ENCODE data around the gene BST2.

Gene BST2

DNA sequence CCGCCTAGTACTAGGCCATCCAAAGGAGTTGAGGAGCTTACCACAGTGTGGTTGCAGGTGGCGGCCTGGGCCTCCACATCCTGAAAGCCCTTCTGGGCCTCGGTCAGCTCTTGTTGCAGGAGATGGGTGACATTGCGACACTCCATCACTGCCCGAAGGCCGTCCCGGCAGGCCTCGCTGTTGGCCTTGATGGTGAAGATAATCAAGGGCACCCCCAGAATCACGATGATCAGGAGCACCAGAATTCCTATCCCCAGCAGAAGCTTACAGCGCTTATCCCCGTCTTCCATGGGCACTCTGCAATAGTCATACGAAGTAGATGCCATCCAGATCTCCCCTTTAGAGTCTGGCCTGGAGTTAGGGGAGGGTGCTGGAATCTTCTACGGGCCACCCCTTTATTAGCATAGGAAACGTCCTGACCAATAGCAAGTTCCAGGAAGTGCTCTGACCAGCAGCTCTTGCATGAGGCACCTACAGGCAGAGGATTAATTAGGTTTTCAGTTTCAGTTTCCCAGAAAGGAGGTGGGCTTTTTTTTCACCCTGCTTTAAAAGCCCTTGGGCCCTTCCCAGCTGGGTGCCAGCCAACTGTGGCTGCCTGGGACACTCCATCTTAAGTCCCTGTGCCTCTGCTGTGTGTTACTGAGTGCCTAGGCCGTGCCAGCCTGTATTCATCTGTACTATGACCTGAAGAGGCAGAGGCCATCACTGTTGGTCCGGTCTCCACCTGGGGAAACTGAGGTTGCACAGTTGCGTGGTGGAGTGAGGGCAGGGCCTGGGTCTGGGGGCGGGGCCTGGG lies at the start of gene BST2:
TSS of gene BST2 (minus strand) at position 381 of the 796 bp plus-strand sequence. CDS start at position 326, 55 bp downstream.
- TF ChIP-seq, protein P1, sequence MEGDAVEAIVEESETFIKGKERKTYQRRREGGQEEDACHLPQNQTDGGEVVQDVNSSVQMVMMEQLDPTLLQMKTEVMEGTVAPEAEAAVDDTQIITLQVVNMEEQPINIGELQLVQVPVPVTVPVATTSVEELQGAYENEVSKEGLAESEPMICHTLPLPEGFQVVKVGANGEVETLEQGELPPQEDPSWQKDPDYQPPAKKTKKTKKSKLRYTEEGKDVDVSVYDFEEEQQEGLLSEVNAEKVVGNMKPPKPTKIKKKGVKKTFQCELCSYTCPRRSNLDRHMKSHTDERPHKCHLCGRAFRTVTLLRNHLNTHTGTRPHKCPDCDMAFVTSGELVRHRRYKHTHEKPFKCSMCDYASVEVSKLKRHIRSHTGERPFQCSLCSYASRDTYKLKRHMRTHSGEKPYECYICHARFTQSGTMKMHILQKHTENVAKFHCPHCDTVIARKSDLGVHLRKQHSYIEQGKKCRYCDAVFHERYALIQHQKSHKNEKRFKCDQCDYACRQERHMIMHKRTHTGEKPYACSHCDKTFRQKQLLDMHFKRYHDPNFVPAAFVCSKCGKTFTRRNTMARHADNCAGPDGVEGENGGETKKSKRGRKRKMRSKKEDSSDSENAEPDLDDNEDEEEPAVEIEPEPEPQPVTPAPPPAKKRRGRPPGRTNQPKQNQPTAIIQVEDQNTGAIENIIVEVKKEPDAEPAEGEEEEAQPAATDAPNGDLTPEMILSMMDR (IDR thresholded peaks at IDR 0.05), result no peak
- peak within 1 kb of the TSS; percentile 69 for H3K27ac ChIP-seq
- no peaks in the 10 kb centered on the region for H3K4me1 ChIP-seq
- no peaks in the 10 kb centered on the region for H3K27me3 ChIP-seq (ENCODE audit: control insufficient read depth, insufficient read depth, low read length)
- H3K9ac ChIP-seq, result no peak within 1 kb of the TSS
- peak within 1 kb of the TSS; percentile 36 for H3K4me3 ChIP-seq (ENCODE audit: low read depth, low read length)
- H3K36me3 ChIP-seq (ENCODE audit: control insufficient read depth, insufficient read depth, low read length), result no peaks in the 10 kb centered on the region
- H3K79me2 ChIP-seq, result no peaks in the 10 kb centered on the region
- H2AFZ ChIP-seq, result no peak within 1 kb of the TSS
- peak within 1 kb of the TSS; percentile 30 for H3K4me2 ChIP-seq (ENCODE audit: low read length)
- no peaks in the 10 kb centered on the region for H3K9me3 ChIP-seq (ENCODE audit: control insufficient read depth, low read length)

DNA sequence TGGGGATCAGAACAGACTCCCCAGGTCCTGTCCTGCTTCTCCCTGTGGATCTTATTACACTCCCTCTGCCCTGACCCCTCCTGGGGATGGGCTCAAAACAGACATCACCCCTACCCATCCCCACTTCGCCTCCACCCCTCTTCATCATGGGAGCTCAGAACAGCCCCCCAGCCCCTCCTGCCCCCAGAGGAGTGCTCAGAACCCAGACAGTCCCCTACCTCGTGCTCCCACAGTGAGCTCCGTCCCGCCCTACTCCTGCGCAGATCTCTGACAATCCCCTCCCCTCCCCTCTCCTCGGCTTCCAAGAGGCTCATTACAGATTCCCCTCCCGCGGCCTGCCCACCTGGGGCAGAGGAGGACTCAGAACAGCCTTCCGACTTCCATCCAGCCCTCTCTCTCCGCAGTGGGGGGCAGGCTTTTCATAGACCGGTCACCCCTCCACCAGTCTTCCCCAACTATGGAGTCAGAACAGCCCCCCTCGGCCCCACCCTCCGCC lies 49.2 kb upstream of the BST2 start:
- Histone ChIP-seq H3K79me2 (no peaks in the 10 kb centered on the region), H3K4me2 (ENCODE audit: low read length) (no peak overlapping the region), H2AFZ (no peak overlapping the region), H3K36me3 (ENCODE audit: control insufficient read depth, insufficient read depth, low read length) (no peaks in the 10 kb centered on the region), H3K27ac (no peak overlapping the region), H3K9ac (no peak overlapping the region), H3K9me3 (ENCODE audit: control insufficient read depth, low read length) (no peaks in the 10 kb centered on the region), H3K4me1 (no peaks in the 10 kb centered on the region), H3K27me3 (ENCODE audit: control insufficient read depth, insufficient read depth, low read length) (no peaks in the 10 kb centered on the region), H3K4me3 (ENCODE audit: low read depth, low read length) (no peak overlapping the region)
- TF ChIP-seq, protein P1 (IDR thresholded peaks at IDR 0.05), result no peak

DNA sequence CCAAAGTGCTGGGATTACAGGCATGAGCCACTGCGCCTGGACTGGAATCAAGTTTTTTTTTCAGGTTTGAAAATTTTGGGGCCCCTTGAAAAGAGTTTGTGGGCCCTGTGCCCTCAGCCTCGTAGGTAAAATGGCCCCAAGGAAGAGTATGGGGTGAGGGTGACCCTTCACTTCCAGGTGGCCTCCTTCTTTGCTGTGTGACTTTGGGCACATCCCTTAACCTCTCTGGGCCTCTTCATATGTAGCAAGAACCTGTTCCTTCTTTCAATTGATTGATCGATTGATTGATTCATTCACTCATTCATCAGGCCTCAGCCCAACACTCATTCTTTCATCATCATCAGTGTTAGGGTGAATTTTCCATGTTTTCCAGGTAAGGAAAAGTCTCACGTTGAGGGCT lies 46.4 kb upstream of the BST2 start:
- TF ChIP-seq, protein P1 (IDR thresholded peaks at IDR 0.05), result no peak
- Histone ChIP-seq H3K4me1 (no peaks in the 10 kb centered on the region), H3K4me3 (ENCODE audit: low read depth, low read length) (no peak overlapping the region), H3K27ac (no peak overlapping the region), H3K9me3 (ENCODE audit: control insufficient read depth, low read length) (no peaks in the 10 kb centered on the region), H2AFZ (no peak overlapping the region), H3K27me3 (ENCODE audit: control insufficient read depth, insufficient read depth, low read length) (no peaks in the 10 kb centered on the region), H3K9ac (no peak overlapping the region), H3K36me3 (ENCODE audit: control insufficient read depth, insufficient read depth, low read length) (no peaks in the 10 kb centered on the region), H3K4me2 (ENCODE audit: low read length) (no peak overlapping the region), H3K79me2 (no peaks in the 10 kb centered on the region)

DNA sequence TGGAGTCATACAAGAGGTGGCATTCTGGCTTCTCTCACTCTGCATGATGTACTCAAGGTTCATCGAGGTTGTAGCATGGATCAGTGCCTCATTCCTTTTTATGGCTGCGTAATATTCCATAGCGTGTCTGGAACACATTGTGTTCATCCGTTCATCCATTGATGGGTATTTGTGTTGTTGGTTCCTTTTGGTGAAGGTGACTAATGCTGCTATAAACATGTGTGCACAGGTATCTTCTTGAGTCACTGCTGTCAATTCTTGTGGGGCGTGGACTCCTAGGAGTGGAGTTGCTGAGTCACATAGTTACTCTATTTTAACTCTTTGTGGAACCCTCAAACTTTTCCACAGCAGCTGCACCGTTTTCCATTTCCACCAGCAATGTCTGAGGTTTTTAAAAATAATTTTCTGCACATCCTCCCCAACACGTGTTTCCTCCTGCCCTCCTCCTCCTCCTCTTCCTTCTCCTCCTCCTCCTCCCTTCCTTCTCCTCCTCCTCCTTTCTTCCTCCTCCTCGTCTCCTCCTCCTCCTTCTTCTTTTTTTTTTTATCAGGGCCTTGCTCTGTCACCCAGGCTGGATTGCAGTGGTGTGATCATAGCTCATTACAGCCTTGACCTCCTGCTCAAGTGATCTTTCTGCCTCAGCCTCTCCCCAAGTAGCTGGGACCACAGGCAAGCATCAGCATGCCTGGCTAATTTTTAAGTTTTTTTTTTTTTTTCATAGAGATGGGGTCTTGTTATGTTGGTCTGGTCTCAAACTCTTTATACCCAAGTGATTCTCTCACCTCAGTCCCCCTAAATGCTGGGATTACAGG lies 45.0 kb upstream of the BST2 start:
- Histone ChIP-seq H3K4me2 (ENCODE audit: low read length) (no peak overlapping the region), H3K9ac (no peak overlapping the region), H3K4me3 (ENCODE audit: low read depth, low read length) (no peak overlapping the region), H3K79me2 (no peaks in the 10 kb centered on the region), H2AFZ (no peak overlapping the region), H3K9me3 (ENCODE audit: control insufficient read depth, low read length) (no peaks in the 10 kb centered on the region), H3K36me3 (ENCODE audit: control insufficient read depth, insufficient read depth, low read length) (no peaks in the 10 kb centered on the region), H3K27me3 (ENCODE audit: control insufficient read depth, insufficient read depth, low read length) (no peaks in the 10 kb centered on the region), H3K27ac (no peak overlapping the region), H3K4me1 (no peaks in the 10 kb centered on the region)
- TF ChIP-seq, protein P1 (IDR thresholded peaks at IDR 0.05), result no peak
